ENCODE measurements around the gene RAD51B. TPM values are rescaled to one million over a fixed set of nuclear protein-coding genes. Genes with fewer than 3 reads are reported as not detected.

The RAD51B gene
- total and polyA plus RNA-seq, 9 donors = 21.6 to 70.1 (median 35.1) TPM

DNA sequence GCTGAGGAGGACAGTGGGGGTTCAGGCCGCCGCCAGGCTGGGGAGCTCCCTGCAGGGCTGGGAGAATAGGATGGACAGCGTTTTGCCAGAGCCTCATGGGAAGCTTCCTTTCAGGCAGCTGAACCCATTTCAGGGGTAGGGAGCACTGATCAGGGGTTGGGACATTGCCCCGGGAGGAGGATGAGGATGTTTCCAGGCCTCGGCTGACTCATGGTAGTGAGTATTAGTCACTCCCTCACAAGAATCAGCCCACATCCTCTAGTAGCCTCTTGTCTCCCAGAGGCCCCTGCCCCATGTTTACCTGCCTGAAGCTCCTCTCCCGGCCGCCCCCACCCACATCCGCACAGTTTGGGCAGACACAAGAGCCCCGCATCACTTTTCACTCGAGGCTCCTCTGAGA lies 883.5 kb downstream of the RAD51B start:
- Histone ChIP-seq H3K9me3 (no peaks in the 10 kb centered on the region), H3K27ac (no peak overlapping the region), H3K27me3 (no peaks in the 10 kb centered on the region), H3K4me1 (ENCODE audit: insufficient read depth) (peaks cover 17% of the 10 kb centered on the region), H3K4me3 (no peak overlapping the region), H3K36me3 (no peaks in the 10 kb centered on the region)
- intact Hi-C loops (cut with DNase I) = no loop called here
- WGBS, 3 donors = 72 to 84% (median 81%) methylated on average over 10 of the region's 10 CpGs
- no peak for DNase-seq
- no peak for TF ChIP-seq EP300 (IDR thresholded peaks at IDR 0.05)
- TF ChIP-seq POLR2A (IDR thresholded peaks at IDR 0.05) = no peak
- TF ChIP-seq, protein P1, sequence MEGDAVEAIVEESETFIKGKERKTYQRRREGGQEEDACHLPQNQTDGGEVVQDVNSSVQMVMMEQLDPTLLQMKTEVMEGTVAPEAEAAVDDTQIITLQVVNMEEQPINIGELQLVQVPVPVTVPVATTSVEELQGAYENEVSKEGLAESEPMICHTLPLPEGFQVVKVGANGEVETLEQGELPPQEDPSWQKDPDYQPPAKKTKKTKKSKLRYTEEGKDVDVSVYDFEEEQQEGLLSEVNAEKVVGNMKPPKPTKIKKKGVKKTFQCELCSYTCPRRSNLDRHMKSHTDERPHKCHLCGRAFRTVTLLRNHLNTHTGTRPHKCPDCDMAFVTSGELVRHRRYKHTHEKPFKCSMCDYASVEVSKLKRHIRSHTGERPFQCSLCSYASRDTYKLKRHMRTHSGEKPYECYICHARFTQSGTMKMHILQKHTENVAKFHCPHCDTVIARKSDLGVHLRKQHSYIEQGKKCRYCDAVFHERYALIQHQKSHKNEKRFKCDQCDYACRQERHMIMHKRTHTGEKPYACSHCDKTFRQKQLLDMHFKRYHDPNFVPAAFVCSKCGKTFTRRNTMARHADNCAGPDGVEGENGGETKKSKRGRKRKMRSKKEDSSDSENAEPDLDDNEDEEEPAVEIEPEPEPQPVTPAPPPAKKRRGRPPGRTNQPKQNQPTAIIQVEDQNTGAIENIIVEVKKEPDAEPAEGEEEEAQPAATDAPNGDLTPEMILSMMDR (IDR thresholded peaks at IDR 0.05) = no peak

DNA sequence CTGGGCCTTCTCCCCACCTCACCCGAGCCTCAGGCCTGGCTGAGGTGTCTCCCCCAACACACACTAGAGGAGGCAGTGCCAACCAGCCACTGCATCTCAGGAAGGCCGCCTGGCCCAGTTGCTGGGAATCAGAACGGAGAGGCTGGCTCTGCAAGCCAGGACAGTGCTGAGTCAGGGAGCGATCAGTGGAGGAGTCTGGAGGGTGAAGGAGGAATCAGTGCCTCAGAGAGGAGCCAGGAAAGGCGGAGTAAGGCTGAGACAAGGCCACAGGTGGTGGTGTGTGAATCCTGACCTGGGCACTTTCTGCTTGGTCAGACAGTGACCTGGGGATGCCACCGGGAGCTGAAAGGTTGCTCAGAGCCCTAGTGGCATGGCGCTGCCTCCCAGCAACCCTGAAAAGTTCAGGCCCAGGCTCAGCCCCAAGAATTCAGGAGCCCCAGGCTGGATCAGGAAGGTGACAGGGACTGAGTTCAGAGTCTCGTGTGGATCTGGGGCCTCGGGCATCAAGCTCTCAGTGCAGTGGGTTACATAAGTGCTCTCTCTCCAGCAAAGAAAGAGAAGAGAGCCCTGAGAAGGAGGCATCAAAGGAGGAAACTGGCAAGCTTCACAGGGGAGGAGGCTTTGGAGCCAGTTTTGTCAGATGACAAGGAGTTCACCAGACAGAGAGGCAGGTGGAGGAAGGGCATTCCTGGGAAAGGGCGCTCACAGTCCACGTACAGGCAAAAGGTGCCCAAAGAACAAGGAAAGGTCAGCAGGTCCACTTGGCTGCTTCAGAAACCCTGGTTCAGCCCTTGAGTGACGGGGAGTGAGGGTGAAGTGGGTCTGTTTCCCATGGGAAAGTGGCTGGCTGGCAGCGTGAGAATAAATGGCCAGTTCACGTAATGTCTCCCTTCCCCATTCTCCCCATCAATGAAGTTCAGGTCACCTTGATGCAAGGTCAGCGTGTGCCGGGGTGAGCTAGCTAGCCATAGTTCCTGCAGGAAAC lies 885.4 kb downstream of the RAD51B start:
- Histone ChIP-seq H3K9me3 (no peaks in the 10 kb centered on the region), H3K27ac (no peak overlapping the region), H3K36me3 (no peaks in the 10 kb centered on the region), H3K4me1 (ENCODE audit: insufficient read depth) (peaks cover 17% of the 10 kb centered on the region), H3K27me3 (no peaks in the 10 kb centered on the region), H3K4me3 (no peak overlapping the region)
- intact Hi-C loops (cut with DNase I) = no loop called here
- TF ChIP-seq, protein P1 (IDR thresholded peaks at IDR 0.05) = no peak
- TF ChIP-seq EP300 (IDR thresholded peaks at IDR 0.05) = no peak
- no peak for TF ChIP-seq POLR2A (IDR thresholded peaks at IDR 0.05)
- WGBS, 3 donors = 78 to 85% (median 79%) methylated on average over 16 of the region's 16 CpGs
- peak in 1 of 5 donors; percentile 47 for DNase-seq

DNA sequence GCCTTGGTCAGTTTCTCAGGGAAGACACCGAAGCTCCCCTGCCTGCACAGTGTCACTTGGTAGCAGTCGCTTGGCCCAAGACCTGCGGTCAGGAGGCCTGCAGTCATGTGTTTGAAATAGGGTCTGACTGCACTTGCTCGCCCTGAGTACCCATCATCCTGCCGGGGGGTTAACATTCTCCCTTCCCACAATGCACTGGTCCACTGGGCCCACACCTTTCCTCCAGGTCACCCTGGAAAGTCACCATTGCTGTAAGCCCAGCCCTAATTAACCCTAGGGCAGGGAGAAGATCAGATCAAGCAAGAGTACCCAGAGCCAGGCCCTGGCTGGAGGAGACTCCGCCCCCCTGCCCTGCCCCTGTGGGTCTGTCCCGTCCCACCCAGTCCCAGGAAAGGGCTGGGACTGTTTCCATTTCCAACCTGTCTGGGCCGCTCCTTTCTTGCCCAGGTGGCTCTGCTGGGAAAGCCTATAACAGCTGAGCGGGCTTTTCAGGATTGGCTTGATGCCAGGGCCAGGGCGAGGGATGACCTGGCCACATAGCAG lies 886.2 kb downstream of the RAD51B start:
- TF ChIP-seq, protein P1 (IDR thresholded peaks at IDR 0.05) = no peak
- TF ChIP-seq EP300 (IDR thresholded peaks at IDR 0.05) (no peak), POLR2A (IDR thresholded peaks at IDR 0.05) (no peak)
- intact Hi-C loops (cut with DNase I) = no loop called here
- H3K9me3 ChIP-seq = no peaks in the 10 kb centered on the region
- no peaks in the 10 kb centered on the region for H3K27me3 ChIP-seq
- H3K27ac ChIP-seq = no peak overlapping the region
- H3K4me3 ChIP-seq = no peak overlapping the region
- H3K4me1 ChIP-seq (ENCODE audit: insufficient read depth) = peaks cover 17% of the 10 kb centered on the region
- no peaks in the 10 kb centered on the region for H3K36me3 ChIP-seq
- WGBS, 3 donors = 89 to 94% (median 89%) methylated on average over 10 of the region's 10 CpGs
- DNase-seq = peak in 1 of 5 donors; percentile 51

DNA sequence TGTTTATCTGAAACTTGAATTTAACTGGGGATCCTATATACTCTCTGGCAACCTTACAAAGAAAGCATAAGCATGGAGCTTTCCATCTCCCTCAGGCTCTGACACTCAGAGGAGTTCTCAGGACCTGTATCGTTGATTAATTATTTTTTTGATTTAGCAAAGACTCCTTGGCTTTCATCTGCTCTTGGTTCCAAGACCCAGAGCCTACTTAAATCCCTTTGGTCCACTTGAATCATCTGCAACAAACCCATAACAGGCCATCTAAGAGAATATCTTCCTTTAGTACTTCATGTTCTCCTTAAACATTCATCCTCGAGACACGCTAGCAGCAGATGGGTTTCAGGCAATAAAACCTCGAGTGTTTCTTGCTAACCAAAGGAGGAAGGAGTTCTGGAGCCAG lies 887.9 kb downstream of the RAD51B start:
- DNase-seq = no peak

More for the DNA sequence above, 887.9 kb downstream of the RAD51B start:
- Histone ChIP-seq H3K36me3 (no peaks in the 10 kb centered on the region), H3K27me3 (no peaks in the 10 kb centered on the region), H3K4me3 (no peak overlapping the region), H3K27ac (no peak overlapping the region), H3K9me3 (no peaks in the 10 kb centered on the region), H3K4me1 (ENCODE audit: insufficient read depth) (peaks cover 12% of the 10 kb centered on the region)
- intact Hi-C loops (cut with DNase I) = no loop called here
- 75 to 90% (median 88%) methylated on average over 4 of the region's 4 CpGs for WGBS, 3 donors
- TF ChIP-seq, protein P1 (IDR thresholded peaks at IDR 0.05) = no peak
- TF ChIP-seq POLR2A (IDR thresholded peaks at IDR 0.05) = no peak
- no peak for TF ChIP-seq EP300 (IDR thresholded peaks at IDR 0.05)

Data from ovary (tissue), 9 donors.